NK-92 (cell line): ENCODE data around the gene USP21.
A peak's percentile ranks its signal among the peaks of the same experiment; 100 is the strongest.

Experiments used
- DNase-seq: peaks from one replicate; lab custom pipeline; 2025; ENCODE audit not compliant: unreplicated experiment; lab: John Stamatoyannopoulos, UW

Gene USP21

DNA sequence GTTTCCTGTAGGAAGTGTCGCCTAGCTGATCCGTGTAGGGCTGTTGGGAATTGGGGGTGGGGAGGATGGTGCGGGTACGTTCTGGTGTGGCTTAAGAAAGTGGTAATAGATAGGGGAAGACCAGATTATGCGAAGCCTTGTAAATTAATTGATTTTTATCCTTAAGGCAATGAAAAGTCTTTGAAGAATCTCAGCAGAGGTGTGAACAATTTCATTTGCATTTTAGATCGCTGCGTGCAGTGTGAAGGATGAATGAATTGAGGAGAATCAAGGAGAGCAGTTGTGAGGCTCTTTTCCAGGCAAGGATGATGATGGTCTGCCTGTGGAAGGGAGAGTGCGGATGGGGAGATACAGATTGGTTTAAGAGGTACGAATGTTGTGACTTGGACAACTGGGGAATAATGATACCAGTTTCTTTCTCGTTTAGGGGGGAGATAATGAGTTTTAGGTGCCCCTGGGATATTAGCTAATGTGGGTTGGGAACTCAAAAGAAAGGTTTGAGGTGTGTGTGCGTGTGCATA, 26.0 kb upstream of the USP21 start:
- DNase-seq: no peak

DNA sequence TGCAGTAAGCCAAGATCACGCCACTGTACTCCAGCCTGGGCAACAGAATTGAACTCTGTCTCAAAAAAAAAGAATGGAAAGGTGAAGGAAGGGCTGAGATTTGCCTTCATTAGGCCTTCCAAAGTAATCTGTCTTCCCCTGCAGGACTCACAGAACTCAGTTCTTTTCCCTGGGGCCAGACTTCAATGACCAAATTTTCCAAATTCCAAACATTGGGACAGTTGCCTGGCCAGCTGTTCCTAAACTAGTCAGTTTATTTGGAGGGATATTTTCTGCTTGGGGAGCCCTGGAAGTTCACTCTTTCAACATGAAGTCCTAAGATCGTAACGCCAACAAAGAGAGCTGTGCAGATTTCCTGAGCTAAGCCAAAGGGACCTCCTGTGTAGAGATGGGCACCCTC, 21.4 kb upstream of the USP21 start:
- DNase-seq: no peak

DNA sequence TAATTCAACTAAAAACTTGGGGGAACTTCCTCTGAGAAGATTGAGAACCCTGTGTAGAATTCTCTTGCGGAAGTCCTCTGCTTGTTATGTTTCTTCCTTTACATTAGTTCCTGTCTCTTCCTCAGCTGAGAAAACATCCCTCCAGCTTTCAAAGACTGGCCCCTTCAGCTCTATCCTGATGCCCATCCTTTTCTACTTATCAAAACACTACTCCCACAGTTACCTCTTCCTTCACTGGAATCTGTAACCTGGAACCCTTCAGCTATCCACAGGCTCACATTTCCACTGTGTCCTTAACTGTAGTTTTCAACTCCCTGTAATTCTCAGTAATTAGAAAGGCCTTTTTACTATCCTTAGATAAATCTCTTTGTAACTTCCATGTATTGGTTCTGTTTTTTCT, 20.9 kb upstream of the USP21 start:
- DNase-seq: no peak

DNA sequence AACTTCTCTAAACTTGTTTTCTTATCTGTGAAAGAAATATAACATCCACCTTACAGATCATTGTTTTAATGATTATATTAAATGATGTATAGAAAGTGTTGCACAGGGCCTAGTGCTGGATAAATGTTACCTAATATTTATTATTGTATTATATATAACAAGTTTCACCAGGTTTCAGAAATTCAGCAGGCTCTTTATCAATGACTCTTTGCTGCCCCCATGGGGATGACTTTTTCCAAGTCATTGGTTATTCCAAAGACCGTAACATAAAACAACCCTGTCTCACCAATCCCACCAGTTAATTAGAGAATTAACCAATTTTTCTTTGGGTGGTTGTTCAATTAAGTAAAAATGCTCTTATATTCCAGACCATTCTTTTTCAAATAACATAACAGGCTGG, 19.5 kb upstream of the USP21 start:
- no peak for DNase-seq

DNA sequence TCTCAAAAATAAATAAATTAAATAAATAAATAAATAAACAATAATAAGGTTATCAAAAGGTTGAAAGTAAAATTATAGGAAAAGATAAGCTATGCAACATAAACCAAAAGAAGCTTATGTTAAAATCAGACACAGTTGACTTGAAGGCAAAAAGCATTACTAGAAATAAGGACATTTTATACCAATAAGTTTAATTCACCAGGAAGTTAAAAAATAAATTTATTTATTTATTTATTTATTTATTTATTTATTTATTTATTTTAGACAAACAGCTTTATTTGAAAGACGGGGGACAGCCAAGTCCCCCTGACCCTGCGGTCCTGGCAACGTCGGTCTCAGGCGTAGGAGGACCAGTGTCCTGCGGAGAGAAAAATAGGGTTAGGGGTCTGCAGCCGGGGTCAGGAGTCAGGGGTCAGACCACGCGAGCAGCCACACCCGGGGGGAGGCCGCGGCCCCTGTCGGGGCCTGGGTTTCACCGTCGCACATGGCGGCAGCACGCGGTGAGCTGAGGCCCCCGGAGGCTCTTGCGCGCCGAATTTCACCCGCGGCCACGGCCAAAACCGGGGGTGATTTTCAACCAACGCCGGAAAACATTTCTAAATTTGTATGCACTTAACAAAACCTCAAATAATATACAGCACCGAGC, 18.4 kb upstream of the USP21 start:
- no peak for DNase-seq

DNA sequence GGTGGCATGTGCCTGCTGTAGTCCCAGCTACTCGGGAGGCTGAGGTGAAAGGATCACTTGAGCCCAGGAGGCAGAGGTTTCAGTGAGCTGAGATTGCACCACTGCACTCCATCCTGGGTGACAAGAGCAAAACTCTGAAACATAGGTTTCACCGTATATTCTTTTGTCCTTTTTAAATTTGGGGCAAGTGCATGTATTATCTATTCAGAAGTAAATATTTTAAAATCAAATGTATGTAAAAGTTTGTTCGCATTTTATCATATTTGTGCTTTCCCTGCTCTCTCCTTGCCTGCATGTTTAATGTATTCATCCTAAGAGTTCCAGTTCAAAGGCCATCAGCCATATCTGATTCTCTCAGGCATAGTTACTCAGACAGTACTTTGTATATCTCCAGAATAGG, 13.5 kb upstream of the USP21 start:
- no peak for DNase-seq

DNA sequence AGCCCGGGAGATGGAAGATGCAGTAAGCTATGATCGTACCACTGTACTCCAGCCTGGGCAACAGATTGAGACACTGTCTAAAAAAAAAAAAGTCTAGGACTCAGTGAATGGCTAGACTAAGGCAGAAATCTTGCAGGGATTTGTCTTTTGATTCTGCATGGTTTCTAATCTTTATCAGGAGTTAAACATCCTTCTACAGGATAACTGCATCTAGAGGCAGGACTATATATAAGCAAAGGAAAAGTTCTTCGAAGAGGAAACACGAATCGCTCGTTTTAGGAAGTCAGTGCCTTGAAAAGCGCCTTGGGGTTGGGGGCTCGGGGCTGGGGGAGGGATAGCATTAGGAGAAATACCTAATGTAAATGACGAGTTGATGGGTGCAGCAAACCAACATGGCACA, 6.1 kb upstream of the USP21 start:
- no peak for DNase-seq

DNA sequence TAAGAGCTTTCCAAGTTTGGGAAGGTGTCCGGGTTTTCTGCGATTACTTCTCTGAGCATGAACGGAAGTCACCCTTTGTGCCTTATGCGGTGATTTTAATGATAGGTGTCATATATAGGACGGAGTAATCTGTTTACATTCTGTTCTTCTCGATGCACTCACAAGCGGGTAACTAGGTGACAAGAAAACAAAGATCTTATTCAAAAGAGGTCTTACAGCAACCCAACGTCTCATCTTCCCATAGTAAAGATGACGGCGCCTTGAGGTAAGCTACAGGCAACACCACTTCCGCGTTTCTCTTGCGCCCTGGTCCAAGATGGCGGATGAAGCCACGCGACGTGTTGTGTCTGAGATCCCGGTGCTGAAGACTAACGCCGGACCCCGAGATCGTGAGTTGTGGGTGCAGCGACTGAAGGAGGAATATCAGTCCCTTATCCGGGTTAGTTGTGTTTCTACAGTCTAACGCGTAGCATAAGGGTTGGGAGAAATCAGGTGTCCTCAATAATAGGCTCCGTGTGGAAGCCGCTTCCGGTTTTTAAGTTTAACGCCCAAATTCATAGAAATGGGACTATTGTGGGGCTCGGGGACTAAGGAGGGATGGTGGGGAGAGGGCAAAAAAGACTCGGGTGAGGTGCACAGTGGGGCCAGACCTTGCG, 5.5 kb upstream of the USP21 start, which contains the start of gene UFC1:
Gene UFC1 (plus strand): TSS at position 297 of the 656 bp plus-strand sequence. CDS start 20 bp downstream, at position 317.
- peak; percentile 32 for DNase-seq

DNA sequence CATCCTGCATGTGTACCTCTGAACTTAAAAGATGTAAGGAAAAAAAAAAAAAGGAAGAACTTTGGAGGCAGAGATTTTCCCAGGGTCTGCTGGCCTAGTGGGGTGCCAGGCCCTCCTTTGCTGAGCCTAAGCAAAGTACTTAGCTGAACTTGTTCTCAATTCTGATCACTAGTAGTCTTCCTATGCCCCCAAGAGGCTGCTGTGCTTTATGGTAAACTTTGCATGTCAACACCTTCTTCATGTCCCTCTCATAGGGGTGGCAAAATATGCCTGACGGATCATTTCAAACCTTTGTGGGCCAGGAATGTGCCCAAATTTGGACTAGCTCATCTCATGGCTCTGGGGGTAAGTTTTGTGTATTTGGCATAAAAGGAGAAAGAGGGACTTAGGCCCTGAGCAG, 1.4 kb upstream of the USP21 start:
- no peak for DNase-seq

DNA sequence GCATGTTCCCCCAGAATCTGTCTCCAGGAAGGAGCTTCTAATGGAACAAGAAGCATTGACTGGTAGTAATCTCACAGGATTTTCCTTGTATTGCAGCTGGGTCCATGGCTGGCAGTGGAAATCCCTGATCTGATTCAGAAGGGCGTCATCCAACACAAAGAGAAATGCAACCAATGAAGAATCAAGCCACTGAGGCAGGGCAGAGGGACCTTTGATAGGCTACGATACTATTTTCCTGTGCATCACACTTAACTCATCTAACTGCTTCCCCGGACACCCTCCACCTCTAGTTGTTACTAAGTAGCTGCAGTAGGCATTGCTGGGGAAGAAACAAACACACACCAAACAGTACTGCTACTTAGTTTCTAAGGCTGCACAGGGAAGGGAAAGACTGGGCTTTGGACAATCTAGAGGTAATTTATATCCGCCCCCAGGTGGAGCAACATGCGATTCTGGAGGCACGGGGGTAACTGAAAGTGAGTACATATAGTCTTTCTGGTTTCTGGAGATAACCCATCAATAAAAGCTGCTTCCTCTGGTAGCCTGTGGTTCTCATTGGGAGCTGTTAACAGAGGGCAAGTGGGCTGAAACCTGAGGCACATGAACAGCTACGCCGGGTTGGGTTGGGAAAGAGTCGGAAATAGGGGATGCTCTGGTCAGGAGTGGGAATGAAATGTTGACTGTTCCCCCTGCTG, 837 bp upstream of the USP21 start:
- DNase-seq: no peak

DNA sequence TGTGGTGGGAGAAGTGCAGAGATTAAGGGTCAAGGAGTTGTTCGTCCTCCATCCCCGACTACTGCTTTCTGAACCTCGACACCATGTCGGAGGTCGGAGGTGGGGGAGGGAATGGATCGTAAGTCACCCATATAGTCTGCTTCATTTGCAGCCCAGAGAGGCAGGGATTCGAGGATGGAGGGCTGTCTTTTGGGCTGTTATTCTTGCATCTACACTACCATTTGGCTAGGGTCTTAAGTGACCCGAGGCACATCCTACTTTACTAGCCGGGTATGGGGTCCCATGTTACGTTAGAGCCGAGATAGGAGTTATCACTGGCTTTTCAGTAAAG, 578 bp downstream of the USP21 start:
- no peak for DNase-seq

DNA sequence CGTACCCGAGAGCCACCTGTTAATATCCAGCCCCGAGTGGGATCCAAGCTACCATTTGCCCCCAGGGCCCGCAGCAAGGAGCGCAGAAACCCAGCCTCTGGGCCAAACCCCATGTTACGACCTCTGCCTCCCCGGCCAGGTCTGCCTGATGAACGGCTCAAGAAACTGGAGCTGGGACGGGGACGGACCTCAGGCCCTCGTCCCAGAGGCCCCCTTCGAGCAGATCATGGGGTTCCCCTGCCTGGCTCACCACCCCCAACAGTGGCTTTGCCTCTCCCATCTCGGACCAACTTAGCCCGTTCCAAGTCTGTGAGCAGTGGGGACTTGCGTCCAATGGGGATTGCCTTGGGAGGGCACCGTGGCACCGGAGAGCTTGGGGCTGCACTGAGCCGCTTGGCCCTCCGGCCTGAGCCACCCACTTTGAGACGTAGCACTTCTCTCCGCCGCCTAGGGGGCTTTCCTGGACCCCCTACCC, 1.4 kb downstream of the USP21 start:
- DNase-seq: no peak

DNA sequence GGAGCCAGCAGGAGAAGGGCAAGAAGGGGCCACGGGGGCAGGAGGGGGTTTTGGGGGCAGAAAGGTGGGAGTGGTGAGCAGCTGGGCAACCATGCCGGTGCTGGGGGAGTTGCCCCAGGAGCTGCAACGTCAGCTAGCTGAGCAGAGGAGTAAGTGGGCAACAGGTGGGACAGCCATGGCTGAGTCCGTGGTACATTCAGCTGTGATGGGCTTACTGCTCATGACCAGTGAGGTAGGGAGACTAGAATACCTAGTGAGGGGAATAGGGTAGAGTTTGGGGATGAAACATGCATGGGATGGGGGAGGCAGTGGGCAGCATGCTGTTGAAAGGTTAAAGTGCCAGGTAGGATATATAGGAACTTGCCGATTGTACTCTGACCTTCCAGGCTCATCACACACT, 2.4 kb downstream of the USP21 start:
- DNase-seq: no peak

DNA sequence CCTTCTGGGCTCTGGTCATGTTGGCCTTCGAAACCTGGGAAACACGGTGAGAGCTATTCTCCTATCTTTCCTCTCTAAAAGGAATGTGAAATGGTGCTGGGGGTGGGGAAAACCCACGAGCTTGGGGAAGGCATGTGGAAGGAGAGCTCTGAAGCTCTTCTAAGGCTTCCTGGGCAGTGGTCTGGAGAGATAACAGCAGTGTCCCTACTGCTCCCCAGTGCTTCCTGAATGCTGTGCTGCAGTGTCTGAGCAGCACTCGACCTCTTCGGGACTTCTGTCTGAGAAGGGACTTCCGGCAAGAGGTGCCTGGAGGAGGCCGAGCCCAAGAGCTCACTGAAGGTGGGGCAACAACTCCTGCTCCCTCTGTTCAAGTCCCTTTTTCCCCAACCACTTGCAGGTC, 2.8 kb downstream of the USP21 start:
- DNase-seq: no peak

DNA sequence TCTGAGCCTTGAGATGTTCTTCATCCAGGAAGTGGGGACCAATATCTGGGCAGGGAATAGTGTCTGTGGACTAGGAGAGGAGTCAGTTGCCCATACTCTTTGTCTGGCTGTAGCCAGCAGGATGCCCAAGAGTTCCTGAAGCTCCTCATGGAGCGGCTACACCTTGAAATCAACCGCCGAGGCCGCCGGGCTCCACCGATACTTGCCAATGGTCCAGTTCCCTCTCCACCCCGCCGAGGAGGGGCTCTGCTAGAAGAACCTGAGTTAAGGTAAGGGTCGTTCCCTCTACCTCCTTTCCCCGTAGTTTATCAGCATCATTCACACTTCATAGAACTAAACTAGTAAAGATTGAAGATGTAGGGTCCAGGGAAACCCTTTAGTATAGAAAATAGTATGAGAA, 3.5 kb downstream of the USP21 start:
- no peak for DNase-seq

DNA sequence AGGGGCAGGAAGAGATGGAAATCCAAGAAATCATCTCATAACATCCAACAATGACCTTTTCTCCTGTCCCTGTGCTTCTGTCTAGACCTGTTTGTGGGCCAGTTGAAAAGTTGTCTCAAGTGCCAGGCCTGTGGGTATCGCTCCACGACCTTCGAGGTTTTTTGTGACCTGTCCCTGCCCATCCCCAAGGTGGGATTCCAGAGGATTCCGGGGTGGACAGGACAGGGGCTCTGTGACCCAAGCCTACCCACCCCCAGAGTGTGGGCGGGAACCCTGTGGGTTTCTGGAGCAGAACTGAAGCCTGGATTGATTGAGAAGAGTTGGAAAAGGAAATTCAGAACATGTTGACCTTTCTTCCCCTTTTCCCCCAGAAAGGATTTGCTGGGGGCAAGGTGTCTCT, 4.5 kb downstream of the USP21 start:
- no peak for DNase-seq

DNA sequence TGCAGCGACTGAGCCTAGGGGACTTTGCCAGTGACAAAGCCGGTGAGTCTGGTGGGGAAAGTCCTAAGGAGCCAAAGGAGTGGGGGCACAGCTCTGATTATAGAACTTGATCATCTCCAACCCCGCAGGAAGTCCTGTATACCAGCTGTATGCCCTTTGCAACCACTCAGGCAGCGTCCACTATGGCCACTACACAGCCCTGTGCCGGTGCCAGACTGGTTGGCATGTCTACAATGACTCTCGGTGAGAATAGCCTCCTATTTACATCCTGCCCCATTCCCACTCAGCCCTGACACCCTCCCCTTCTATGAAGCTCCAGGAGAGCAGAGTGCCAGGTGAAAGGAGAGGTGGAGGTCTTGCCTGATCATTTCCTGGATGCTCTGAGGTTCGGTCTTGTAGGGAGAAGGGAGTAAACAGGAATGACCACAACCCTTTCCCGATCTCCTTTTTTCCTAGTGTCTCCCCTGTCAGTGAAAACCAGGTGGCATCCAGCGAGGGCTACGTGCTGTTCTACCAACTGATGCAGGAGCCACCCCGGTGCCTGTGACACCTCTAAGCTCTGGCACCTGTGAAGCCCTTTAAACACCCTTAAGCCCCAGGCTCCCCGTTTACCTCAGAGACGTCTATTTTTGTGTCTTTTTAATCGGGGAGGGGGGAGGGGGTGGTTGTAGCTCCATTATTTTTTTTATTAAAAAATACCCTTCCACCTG, 5.8 kb downstream of the USP21 start:
- DNase-seq: no peak

DNA sequence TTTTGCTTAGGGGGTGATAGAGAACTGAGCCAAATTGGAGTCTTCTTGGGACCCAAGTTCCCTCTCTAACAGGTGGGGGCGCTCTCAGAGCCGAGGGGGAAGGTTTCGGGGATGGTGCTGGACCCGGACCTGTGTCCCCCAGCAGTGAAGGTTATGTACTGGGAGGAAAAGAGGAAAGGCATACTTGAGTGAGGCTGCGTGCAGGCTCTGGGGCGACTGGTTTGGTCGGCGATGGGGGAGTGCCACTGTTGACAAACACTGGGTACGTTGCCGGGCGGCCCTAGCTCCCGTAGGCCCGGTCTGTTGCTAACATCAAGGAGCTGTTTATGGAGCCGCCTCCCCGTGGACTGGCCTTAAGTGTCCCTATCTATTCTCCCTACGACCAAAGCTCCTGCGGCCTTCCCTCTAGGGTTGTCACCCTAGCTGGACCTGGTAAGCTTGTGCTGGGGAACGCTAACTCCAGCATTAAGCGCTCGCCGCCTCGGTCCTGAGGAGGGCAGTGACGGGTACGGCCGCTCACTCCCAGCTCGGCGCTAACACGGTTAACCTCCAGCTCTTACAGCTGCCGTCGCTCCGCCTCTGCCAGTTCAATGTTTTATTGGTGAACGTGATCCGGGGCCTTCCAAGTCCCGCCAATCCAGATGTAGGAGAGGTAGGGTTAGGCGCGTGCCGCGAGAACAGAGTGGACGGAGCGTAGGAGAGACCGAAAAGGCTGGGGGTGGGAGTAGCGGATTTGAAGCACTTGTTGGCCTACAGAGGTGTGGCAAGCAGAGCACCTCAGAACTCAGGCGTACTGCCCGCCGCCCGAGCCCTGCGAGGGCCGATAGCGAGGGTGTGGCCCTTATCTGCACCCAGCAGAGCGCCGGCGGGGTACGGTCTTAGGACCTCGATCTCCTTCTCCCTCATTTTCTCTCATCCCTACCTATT, 6.7 kb downstream of the USP21 start, which contains the start of gene PPOX:
Gene PPOX (plus strand): TSS at position 685 of the 927 bp plus-strand sequence. CDS start 422 bp downstream, outside the sequence.
- DNase-seq: peak; percentile 66

DNA sequence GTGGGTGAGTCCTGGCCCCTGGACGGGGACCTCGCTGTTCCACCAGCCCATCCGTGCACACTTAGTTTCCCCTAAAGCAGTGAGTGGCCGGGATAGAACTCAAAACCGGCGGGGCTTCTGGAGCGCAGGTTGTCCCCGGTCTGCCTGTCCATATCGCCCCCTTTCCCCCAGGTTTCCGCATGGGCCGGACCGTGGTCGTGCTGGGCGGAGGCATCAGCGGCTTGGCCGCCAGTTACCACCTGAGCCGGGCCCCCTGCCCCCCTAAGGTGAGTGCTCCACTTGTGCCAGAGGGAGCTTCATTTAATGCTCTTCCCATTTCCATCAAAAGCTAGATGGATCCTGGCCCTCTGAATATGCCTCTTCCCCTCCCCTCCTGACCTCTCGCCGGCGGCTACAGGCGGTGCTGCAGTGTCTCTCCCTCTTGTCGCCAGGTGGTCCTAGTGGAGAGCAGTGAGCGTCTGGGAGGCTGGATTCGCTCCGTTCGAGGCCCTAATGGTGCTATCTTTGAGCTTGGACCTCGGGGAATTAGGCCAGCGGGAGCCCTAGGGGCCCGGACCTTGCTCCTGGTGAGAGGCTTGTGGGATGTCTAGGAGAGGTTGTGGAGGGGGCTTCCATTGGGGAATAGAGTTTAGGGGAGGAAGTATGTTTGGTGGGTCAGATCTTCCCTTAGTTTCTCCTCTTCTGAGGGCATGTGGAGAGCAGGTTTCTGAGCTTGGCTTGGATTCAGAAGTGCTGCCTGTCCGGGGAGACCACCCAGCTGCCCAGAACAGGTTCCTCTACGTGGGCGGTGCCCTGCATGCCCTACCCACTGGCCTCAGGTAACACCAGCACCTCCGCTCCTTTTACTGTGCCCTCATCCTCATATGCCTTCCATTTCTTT, 7.6 kb downstream of the USP21 start:
- no peak for DNase-seq
